HCT116 (cell line): Measurements from ENCODE around the gene METTL27. TPM values are rescaled to one million over a fixed set of nuclear protein-coding genes. Genes with fewer than 3 reads are reported as not detected.

Experiments used
- ATAC-seq: fragments of 200-7000 bp; cut with Tn5 transposase; 2 replicates; pipeline ENCODE4 v1.9.1; 2020; ENCODE audit warnings: mild to moderate bottlenecking, moderate library complexity
- BruUV-seq: library from RNA; stranded (reverse); fragments of 400-500 nt; replicated peaks from 2 replicates; lab custom pipeline; 2021; lab: Mats Ljungman, UMichigan
- CTCF ChIA-PET: fragments of 300-600 bp; sonication (Branson Sonifier 250); formaldehyde crosslinking; loops from one replicate; lab custom pipeline; 2021; ENCODE audit warnings: antibody characterized with exemption; lab: Charles Lee
- POLR2A ChIA-PET: fragments of 300-600, 350-600 bp; sonication (Branson Sonifier 250); formaldehyde crosslinking; loops from one replicate; lab custom pipeline; 2021; ENCODE audit warnings: antibody characterized with exemption; lab: Charles Lee
- RAD21 ChIA-PET, 2 experiments: fragments of 300-600 bp; sonication (Branson Sonifier 250); formaldehyde crosslinking; loops; one replicate each; lab custom pipeline; 2023; ENCODE audit warnings: low total read pairs in 2 of 2; ENCODE audit not compliant: uncharacterized antibody in 2 of 2, unreplicated experiment in 2 of 2, low non-redundant PET in 1 of 2; lab: Charles Lee
- DNase-seq: peaks from one replicate; pipeline ENCODE4 v3.0.0-alpha.2; 2010; ENCODE audit warnings: low read depth, low spot score
- H2AFZ ChIP-seq: fragments of 200-600 bp; shearing (Covaris generic), sonication (generic); 2 replicates; pipeline ENCODE4 v1.6.1; 2017; ENCODE audit warnings: low read depth, mixed run types, mixed read lengths, antibody characterized with exemption, low read length; ENCODE audit not compliant: poor library complexity, severe bottlenecking
- H3K27ac ChIP-seq: 2 replicates; pipeline ENCODE4 v1.5.1; 2012; ENCODE audit warnings: low read depth, low read length
- H3K27me3 ChIP-seq: fragments of 200-600 bp; sonication (generic); 2 replicates; pipeline ENCODE4 v1.6.1; 2016; ENCODE audit warnings: mixed run types, low read length, mixed read lengths; ENCODE audit not compliant: insufficient read depth
- H3K36me3 ChIP-seq, 2 experiments: fragments of 200-500 bp in 1 of 2; fragments of 200-600 bp in 1 of 2; sonication (Bioruptor generic) in 1 of 2; sonication (generic) in 1 of 2; 2 replicates each; pipeline versions ENCODE4 v1.5.1 to v1.6.1; 2014 to 2016; ENCODE audit warnings: low read length in 2 of 2, inconsistent platforms in 1 of 2, mixed read lengths in 1 of 2, mixed run types in 1 of 2; ENCODE audit not compliant: insufficient read depth in 2 of 2, control insufficient read depth in 1 of 2
- H3K4me1 ChIP-seq, 2 experiments: fragments of 200-600 bp in 1 of 2; sonication (generic) in 1 of 2; 2 replicates each; pipeline versions ENCODE4 v1.5.1 to v1.6.1; 2012 to 2017; ENCODE audit warnings: low read length in 2 of 2, inconsistent platforms in 1 of 2, mild to moderate bottlenecking in 1 of 2, mixed read lengths in 1 of 2, mixed run types in 1 of 2, moderate library complexity in 1 of 2; ENCODE audit not compliant: insufficient read depth in 2 of 2, control insufficient read depth in 1 of 2
- H3K4me2 ChIP-seq: fragments of 200-600 bp; sonication (generic); 2 replicates; pipeline ENCODE4 v1.6.1; 2017; ENCODE audit warnings: mixed run types, low read length, mixed read lengths
- H3K4me3 ChIP-seq, 2 experiments: fragments of 200-600 bp in 1 of 2; sonication (generic) in 1 of 2; replicated peaks in 1 of 2; 2 replicates each; pipeline ENCODE4 v1.5.1; 2011 to 2016; ENCODE audit warnings: low read length in 2 of 2, control low read depth in 1 of 2, low read depth in 1 of 2, mild to moderate bottlenecking in 1 of 2, mixed read lengths in 1 of 2, mixed run types in 1 of 2
- H3K79me2 ChIP-seq: fragments of 200-600 bp; sonication (generic); 2 replicates; pipeline ENCODE4 v1.6.1; 2017; ENCODE audit warnings: mild to moderate bottlenecking, mixed run types, low read length, moderate library complexity, mixed read lengths; ENCODE audit not compliant: insufficient read depth
- H3K9ac ChIP-seq: fragments of 200-600 bp; sonication (generic); 2 replicates; pipeline ENCODE4 v1.6.1; 2016; ENCODE audit warnings: low read length, mixed read lengths
- H3K9me2 ChIP-seq: fragments of 200-600 bp; sonication (generic), shearing (Covaris generic); 2 replicates; pipeline ENCODE4 v1.6.1; 2017; ENCODE audit warnings: mixed run types, mild to moderate bottlenecking, moderate library complexity; ENCODE audit not compliant: insufficient read depth
- H3K9me3 ChIP-seq, 2 experiments: fragments of 200-500 bp in 1 of 2; fragments of 200-600 bp in 1 of 2; sonication (Bioruptor generic) in 1 of 2; sonication (generic) in 1 of 2; 2 replicates each; pipeline ENCODE4 v1.6.1; 2014 to 2017; ENCODE audit warnings: low read length in 2 of 2, mixed read lengths in 2 of 2, inconsistent platforms in 1 of 2, low read depth in 1 of 2, mild to moderate bottlenecking in 1 of 2, mixed run types in 1 of 2, moderate library complexity in 1 of 2; ENCODE audit not compliant: control insufficient read depth in 1 of 2, insufficient read depth in 1 of 2
- H4K20me1 ChIP-seq: fragments of 200-600 bp; sonication (generic), shearing (Covaris generic); 2 replicates; pipeline ENCODE4 v1.6.1; 2017; ENCODE audit warnings: mixed run types, mild to moderate bottlenecking, moderate library complexity; ENCODE audit not compliant: insufficient read depth
- CBX3 ChIP-seq: IDR thresholded peaks from 2 replicates; pipeline ENCODE4 v1.6.1; 2012; ENCODE audit warnings: low read depth
- CEBPB ChIP-seq: IDR thresholded peaks from 2 replicates; pipeline ENCODE4 v1.6.1; 2012; ENCODE audit warnings: low read depth
- EGR1 ChIP-seq: IDR thresholded peaks from 2 replicates; pipeline ENCODE4 v1.6.1; 2012; ENCODE audit warnings: low read depth
- JUND ChIP-seq: IDR thresholded peaks from 2 replicates; pipeline ENCODE4 v1.6.1; 2012
- MAX ChIP-seq: IDR thresholded peaks from 2 replicates; pipeline ENCODE4 v1.6.1; 2012
- RAD21 ChIP-seq: IDR thresholded peaks from 2 replicates; pipeline ENCODE4 v1.6.1; 2012; ENCODE audit warnings: low read depth, mild to moderate bottlenecking
- REST ChIP-seq: IDR thresholded peaks from 2 replicates; pipeline ENCODE4 v1.6.1; 2012; ENCODE audit warnings: low read depth
- SP1 ChIP-seq: IDR thresholded peaks from 2 replicates; pipeline ENCODE4 v1.6.1; 2012; ENCODE audit warnings: low read depth
- YY1 ChIP-seq: IDR thresholded peaks from 2 replicates; pipeline ENCODE4 v1.6.1; 2011; ENCODE audit warnings: low read length, low read depth, moderate library complexity, mild to moderate bottlenecking; ENCODE audit not compliant: insufficient replicate concordance; ENCODE audit errors: extremely low read depth
- ZNF274 ChIP-seq: fragments of 200-500 bp; sonication (Bioruptor generic); IDR thresholded peaks from 2 replicates; pipeline ENCODE4 v1.6.1; 2014; ENCODE audit warnings: mild to moderate bottlenecking, low read depth, low read length, inconsistent platforms
- intact Hi-C: fragments of 100-400 bp; cut with micrococcal nuclease; formaldehyde crosslinking; loops from 2 replicates; pipeline ENCODE4 v1.10.0; 2022
- total RNA-seq: library from RNA; stranded (reverse); gene quantifications from one replicate; pipeline ENCODE4 v1.2.1, GENCODE V29; 2021; ENCODE audit not compliant: unreplicated experiment

The METTL27 gene
- total RNA-seq, 1 experiment from 2014 or later: 30.4 TPM

GRCh38 chr7:73817121-73817520 is 25.2 kb downstream of the METTL27 start (continued):
- TF ChIP-seq REST (no peak), JUND (no peak)

- RAD21 ChIA-PET: no interaction called here
- H3K9ac ChIP-seq: no peak overlapping the region
- no peak for TF ChIP-seq CBX3
- no peak for TF ChIP-seq ZNF274
- no peak for TF ChIP-seq EGR1
- no peak for TF ChIP-seq REST
- TF ChIP-seq MAX: no peak
- TF ChIP-seq CEBPB: no peak
- no peak for TF ChIP-seq RAD21
- TF ChIP-seq YY1: no peak
- no peak for TF ChIP-seq SP1
- no peak for ATAC-seq
- no peak overlapping the region for H2AFZ ChIP-seq
- POLR2A ChIA-PET: interaction anchor here (1.1 to 3.0 kb wide), 3 partner anchors 12 to 27 kb away, joined by 3 to 9 read pairs (median 3); partner anchors contain the start of gene METTL27
- H3K79me2 ChIP-seq: no peaks in the 10 kb centered on the region
- no peak overlapping the region for H3K4me3 ChIP-seq
- H3K27me3 ChIP-seq: no peaks in the 10 kb centered on the region
- H3K4me2 ChIP-seq: no peak overlapping the region
- no peaks in the 10 kb centered on the region for H3K36me3 ChIP-seq
- peaks cover 20 to 58% of the 10 kb centered on the region in 2 experiments for H3K4me1 ChIP-seq
- DNase-seq: no peak
- no peaks in the 10 kb centered on the region for H3K9me3 ChIP-seq
- CTCF ChIA-PET: interaction anchor here (1.0 kb wide), 1 partner anchor 12 kb away, joined by 3 read pairs; no protein-coding TSS in a partner anchor
- no peaks in the 10 kb centered on the region for H3K9me2 ChIP-seq
- intact Hi-C loops: no loop called here
- no peaks in the 10 kb centered on the region for H4K20me1 ChIP-seq
- BruUV-seq: no TSS peak
- no peak overlapping the region for H3K27ac ChIP-seq
Measured at GRCh38 chr7:73815436-73815835, 26.9 kb downstream of the METTL27 start.
